ENCODE data around the gene FEZF2. TPM values are rescaled to one million over a fixed set of nuclear protein-coding genes. Genes with fewer than 3 reads are reported as not detected.
A peak's percentile ranks its signal among the peaks of the same experiment; 100 is the strongest.

The FEZF2 gene
- total and polyA plus RNA-seq, 4 donors: not detected

- TF ChIP-seq CTCF (IDR thresholded peaks at IDR 0.05; ENCODE audit: control extremely low read depth, extremely low read depth): no peak
- Histone ChIP-seq H3K27me3 (ENCODE audit: control insufficient read depth in 3 of 3, insufficient read depth in 3 of 3, low read length in 2 of 3) (peaks cover 58 to 94% (median 85%) of the 10 kb centered on the region in 3 donors), H3K36me3 (ENCODE audit: control insufficient read depth in 4 of 4, insufficient read depth in 4 of 4, low read length in 4 of 4) (no peaks in the 10 kb centered on the region), H3K4me1 (ENCODE audit: control insufficient read depth in 5 of 5, insufficient read depth in 5 of 5, low read length in 5 of 5) (peaks cover 0 to 21% (median 5%) of the 10 kb centered on the region in 5 donors), H3K9ac (ENCODE audit: insufficient read depth in 1 of 2, low read length in 2 of 2) (no peak overlapping the region), H3K27ac (ENCODE audit: low read depth in 1 of 2, low read length in 1 of 2) (no peak overlapping the region), H3K9me3 (ENCODE audit: control insufficient read depth in 4 of 4, insufficient read depth in 3 of 4, low read length in 3 of 4) (peaks cover 0 to 14% (median 0%) of the 10 kb centered on the region in 4 donors), H3K4me3 (no peak overlapping the region)
- 3 to 4% methylated on average over 47 of the region's 47 CpGs for WGBS, 2 donors
- no peak for DNase-seq
- no peak for ATAC-seq (ENCODE audit: insufficient read depth, low FRiP score)
These were observed 474 bp upstream of the FEZF2 start for GRCh38 chr3:62373714-62374333.

GRCh38 chr3:62372621-62373041, 719 bp downstream of the FEZF2 start:
- Histone ChIP-seq H3K27ac (ENCODE audit: low read depth in 1 of 2, low read length in 1 of 2) (no peak overlapping the region), H3K9me3 (ENCODE audit: control insufficient read depth in 4 of 4, insufficient read depth in 3 of 4, low read length in 3 of 4) (peaks cover 0 to 14% (median 0%) of the 10 kb centered on the region in 4 donors), H3K9ac (ENCODE audit: insufficient read depth in 1 of 2, low read length in 2 of 2) (no peak overlapping the region), H3K4me3 (no peak overlapping the region), H3K4me1 (ENCODE audit: control insufficient read depth in 5 of 5, insufficient read depth in 5 of 5, low read length in 5 of 5) (peaks cover 0 to 16% (median 5%) of the 10 kb centered on the region in 5 donors), H3K27me3 (ENCODE audit: control insufficient read depth in 3 of 3, insufficient read depth in 3 of 3, low read length in 2 of 3) (peaks cover 65 to 94% (median 87%) of the 10 kb centered on the region in 3 donors), H3K36me3 (ENCODE audit: control insufficient read depth in 4 of 4, insufficient read depth in 4 of 4, low read length in 4 of 4) (no peaks in the 10 kb centered on the region)
- DNase-seq (peak in 1 of 3 donors; percentile 13), ATAC-seq (ENCODE audit: insufficient read depth, low FRiP score) (no peak)
- WGBS, 2 donors: 4% methylated on average over 29 to 30 of the region's 30 CpGs
- no peak for TF ChIP-seq CTCF (IDR thresholded peaks at IDR 0.05; ENCODE audit: control extremely low read depth, extremely low read depth)

- peaks cover 0 to 13% (median 0%) of the 10 kb centered on the region in 4 donors for H3K9me3 ChIP-seq (ENCODE audit: control insufficient read depth in 4 of 4, insufficient read depth in 3 of 4, low read length in 3 of 4)
- H3K4me1 ChIP-seq (ENCODE audit: control insufficient read depth in 5 of 5, insufficient read depth in 5 of 5, low read length in 5 of 5): peaks cover 0 to 16% (median 5%) of the 10 kb centered on the region in 5 donors
- no peaks in the 10 kb centered on the region for H3K36me3 ChIP-seq (ENCODE audit: control insufficient read depth in 4 of 4, insufficient read depth in 4 of 4, low read length in 4 of 4)
- peaks cover 64 to 95% (median 87%) of the 10 kb centered on the region in 3 donors for H3K27me3 ChIP-seq (ENCODE audit: control insufficient read depth in 3 of 3, insufficient read depth in 3 of 3, low read length in 2 of 3)
- no peak overlapping the region for H3K9ac ChIP-seq (ENCODE audit: insufficient read depth in 1 of 2, low read length in 2 of 2)
- DNase-seq: peak in 1 of 3 donors; percentile 13
- ATAC-seq (ENCODE audit: insufficient read depth, low FRiP score): no peak
- 3% methylated on average over 56 to 66 of the region's 66 CpGs for WGBS, 2 donors
- peak overlapping the region; percentile 7 for H3K4me3 ChIP-seq
- TF ChIP-seq CTCF (IDR thresholded peaks at IDR 0.05; ENCODE audit: control extremely low read depth, extremely low read depth): no peak
- H3K27ac ChIP-seq (ENCODE audit: low read depth in 1 of 2, low read length in 1 of 2): no peak overlapping the region
These were observed 1.4 kb downstream of the FEZF2 start for GRCh38 chr3:62371720-62372591.

Data from lung (tissue), 12 donors.